D721Med (cell line): ENCODE data around the gene PHOSPHO1.

Source experiments
- DNase-seq: peaks from one replicate; pipeline ENCODE4 v3.0.0; 2011; ENCODE audit warnings: low spot score; ENCODE audit not compliant: insufficient read length
- FAIRE-seq: peaks from 2 replicates; lab custom pipeline; 2011; peaks lifted over from hg19 to GRCh38; lab: Jason Lieb, UNC
- TF ChIP-seq, protein P1 (sequence below): IDR thresholded peaks from 2 replicates; pipeline ENCODE4 v1.5.1; 2012; ENCODE audit warnings: mild to moderate bottlenecking, control low read depth; ENCODE audit not compliant: insufficient read depth; ENCODE audit errors: missing control alignments

The PHOSPHO1 gene

DNA sequence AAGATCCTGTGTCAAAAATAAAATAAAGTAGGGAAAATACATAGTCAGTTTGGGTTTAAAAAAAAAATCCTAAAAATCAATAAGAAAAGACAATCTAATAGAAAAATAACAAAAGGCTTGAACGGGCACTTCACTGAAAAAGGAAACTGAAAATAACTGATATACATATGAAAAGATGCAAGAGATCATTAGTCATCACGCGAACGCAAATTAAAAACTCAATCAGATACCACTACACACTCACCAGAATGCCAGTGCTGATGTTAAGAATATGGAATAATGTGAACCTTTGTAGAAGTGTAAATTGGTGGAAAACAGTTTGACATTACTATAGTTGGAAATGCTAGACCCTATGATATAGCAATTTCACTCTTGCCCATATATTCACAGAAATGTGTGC is 34.8 kb downstream of the PHOSPHO1 start:
- TF ChIP-seq, protein P1, sequence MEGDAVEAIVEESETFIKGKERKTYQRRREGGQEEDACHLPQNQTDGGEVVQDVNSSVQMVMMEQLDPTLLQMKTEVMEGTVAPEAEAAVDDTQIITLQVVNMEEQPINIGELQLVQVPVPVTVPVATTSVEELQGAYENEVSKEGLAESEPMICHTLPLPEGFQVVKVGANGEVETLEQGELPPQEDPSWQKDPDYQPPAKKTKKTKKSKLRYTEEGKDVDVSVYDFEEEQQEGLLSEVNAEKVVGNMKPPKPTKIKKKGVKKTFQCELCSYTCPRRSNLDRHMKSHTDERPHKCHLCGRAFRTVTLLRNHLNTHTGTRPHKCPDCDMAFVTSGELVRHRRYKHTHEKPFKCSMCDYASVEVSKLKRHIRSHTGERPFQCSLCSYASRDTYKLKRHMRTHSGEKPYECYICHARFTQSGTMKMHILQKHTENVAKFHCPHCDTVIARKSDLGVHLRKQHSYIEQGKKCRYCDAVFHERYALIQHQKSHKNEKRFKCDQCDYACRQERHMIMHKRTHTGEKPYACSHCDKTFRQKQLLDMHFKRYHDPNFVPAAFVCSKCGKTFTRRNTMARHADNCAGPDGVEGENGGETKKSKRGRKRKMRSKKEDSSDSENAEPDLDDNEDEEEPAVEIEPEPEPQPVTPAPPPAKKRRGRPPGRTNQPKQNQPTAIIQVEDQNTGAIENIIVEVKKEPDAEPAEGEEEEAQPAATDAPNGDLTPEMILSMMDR = no peak
- DNase-seq (no peak), FAIRE-seq (no peak)

DNA sequence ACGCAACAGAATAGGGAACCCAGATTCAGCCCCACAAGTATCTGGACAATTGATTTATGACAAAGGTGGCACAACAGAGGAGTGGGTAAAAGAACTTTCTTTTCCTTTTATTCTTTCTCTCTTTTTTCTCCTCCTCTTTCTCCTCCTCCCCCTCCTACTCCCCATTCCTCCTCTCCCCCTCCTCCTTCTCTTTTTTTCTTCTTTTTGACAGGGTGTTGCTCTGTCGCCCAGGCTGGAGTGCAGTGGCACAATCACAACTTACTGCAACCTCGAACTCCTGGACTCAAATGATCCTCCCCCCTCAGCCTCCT is 36.3 kb downstream of the PHOSPHO1 start:
- FAIRE-seq (no peak), DNase-seq (no peak)
- TF ChIP-seq, protein P1 = no peak

DNA sequence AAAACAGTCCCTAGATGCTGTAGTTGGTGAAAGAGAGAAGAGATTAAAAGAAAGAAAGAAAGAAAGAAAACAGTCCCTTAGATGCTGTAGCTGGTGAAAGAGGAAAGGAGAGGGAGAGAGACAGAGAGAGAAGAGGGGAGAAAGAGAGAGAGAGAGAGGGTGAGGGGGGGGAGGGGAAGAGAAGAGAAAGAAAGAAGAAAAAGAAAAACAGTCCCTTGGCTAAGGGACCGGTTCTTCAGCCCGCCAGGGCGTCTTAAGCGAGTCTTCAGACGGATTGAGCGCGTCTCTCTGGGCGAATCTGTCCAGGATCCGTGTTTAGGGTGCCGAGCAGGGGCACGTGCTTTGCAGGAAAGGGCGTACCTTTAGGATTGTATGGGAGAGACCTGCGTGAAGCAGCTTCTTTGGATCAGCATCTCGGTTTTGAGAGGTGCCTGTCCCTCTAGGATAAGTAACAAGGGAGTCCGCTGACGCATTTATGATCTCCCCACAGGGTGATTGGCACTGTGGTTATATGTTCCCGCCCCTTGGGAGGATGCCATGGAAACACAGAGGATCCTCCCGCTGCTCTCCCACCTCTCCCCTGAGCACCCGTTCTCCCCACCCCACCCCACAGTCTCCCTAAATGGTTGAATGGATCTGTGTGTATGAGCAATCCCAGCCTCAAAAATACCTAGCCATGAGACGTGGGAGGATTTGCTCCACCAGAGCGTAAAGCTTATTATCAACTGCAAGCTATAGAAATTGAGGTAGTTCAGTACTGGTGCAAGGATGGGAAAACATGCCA is 36.9 kb downstream of the PHOSPHO1 start:
- TF ChIP-seq, protein P1 = no peak
- no peak for FAIRE-seq
- peak; percentile 31 for DNase-seq

DNA sequence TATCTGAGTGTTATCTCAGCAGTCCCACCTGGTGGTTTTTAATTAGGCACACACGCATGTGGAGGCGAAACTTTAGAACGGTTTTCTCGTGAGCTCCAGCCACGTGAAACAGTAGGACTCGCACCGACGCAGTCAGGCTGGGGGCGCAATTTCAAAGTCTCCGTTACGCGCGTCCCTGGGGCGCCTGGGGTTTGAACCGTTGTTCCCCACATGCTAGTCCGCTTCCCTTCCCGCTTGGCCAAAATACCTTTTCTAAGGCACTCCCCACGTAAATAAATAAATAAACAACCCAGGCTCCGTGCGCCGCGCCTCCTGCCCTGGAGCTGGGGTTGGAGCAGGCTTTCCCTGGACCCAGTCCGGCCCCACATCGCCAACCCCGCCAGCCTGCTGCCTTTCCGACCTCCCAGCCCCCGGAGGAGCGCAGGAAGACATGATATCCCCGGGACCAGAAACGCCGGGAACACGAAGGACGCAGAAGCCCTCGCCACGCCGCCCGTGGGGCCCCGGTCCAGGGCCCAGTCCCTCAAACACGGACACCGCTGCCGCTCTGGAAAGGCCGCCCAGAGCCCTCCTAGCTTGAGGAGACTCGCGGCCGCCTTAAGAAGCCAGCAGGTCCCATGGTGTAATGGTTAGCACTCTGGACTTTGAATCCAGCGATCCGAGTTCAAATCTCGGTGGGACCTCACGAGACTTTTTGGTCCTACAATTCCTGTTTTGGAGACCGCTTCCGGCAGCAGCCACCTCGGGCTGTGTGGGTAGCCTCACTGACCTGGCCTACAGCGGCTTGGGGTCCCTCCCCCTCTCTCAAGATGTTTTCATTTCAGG is 38.5 kb downstream of the PHOSPHO1 start:
- TF ChIP-seq, protein P1 = peak; percentile 52
- FAIRE-seq (no peak), DNase-seq (no peak)

DNA sequence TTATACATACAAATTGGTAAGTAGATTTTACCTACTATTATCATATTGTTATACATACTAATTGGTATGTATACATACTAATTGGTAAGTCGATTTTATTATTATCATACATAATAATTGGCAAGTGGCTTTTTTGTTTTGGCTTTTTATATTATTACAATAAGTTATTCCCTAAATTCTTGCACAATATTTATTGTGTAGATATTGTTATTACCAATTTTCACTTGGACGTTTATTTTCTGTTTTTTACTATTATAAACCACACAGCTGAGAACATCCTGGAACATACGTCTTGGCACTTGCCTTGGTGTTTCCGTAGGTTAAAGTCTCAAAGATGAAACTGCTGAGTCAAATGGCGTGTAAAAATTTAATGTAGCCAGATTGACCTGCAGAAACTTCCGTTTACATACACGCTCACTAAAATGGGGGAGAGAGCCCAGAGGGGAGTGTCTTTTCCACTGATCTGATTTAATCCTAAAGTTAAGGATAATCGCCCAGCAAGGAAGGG is 39.1 kb downstream of the PHOSPHO1 start:
- no peak for FAIRE-seq

DNA sequence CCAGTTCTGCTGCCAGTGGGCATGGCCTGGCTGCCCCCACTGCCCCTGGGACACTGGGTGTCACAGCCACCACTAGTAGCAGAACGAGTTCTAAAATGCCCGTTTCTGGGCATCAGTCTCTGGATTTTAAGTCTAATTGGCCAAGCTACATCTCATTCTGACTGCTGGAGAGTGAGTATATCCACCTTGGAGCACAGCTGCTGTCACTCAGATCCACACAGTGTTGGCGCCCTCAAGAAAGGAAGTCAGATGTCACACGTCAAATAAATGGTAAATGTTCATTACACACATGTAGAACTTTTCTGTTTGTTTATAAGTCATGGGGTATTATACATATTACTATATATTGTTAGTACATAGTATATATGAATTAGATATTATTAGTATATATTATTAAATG is 39.7 kb downstream of the PHOSPHO1 start:
- TF ChIP-seq, protein P1 = no peak
- FAIRE-seq = no peak
- DNase-seq = no peak

More for the DNA sequence above, 39.1 kb downstream of the PHOSPHO1 start:
- DNase-seq = no peak
- TF ChIP-seq, protein P1 = no peak
